Measurements from ENCODE around the gene PLD4.
A peak's percentile ranks its signal among the peaks of the same experiment; 100 is the strongest.

Gene PLD4

DNA sequence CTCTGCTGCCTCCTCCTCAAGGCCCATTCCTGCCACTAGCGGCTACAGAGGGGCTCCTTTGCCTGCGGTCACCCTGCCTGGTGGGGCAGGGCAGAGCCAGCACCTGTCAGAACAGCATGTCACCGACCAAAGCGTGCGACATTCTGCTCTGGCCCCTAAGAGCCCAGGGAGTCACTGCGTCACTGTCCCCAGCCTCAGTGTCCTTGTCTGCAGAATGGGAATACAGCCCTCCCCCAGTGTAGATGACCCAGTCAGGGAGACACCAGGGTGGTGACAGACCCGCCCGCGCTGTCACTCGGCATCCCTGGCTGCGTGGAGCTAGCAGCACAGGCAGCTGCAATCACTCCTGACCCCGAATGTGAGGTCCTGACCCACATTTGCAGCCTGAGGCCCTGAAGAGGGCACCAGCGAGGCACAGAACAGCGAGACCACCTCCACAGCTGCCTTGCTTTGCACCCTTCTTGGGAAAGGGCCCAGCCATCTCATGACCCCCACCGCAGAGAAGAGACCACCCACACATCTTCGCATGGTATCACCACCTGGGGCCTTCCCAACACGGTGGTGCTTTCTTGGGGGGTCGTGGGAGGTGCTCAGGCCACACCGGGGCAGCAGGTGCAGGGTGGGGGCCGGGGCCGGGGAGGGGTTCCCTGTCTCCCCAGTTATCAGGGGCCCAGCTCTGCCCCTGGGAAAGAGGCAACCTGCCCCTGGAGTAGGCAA, 51.0 kb downstream of the PLD4 start:
- no peak for DNase-seq (ENCODE audit: low read depth, low spot score)
- ChIA-PET CTCF (interaction anchor here (0.6 to 11.8 kb wide), 36 partner anchors 9 to 307 kb away, joined by 3 to 383 read pairs (median 4); partner anchors contain the start of genes CDCA4 and CLBA1), POLR2A (no interaction called here)
- TF ChIP-seq, protein P1, sequence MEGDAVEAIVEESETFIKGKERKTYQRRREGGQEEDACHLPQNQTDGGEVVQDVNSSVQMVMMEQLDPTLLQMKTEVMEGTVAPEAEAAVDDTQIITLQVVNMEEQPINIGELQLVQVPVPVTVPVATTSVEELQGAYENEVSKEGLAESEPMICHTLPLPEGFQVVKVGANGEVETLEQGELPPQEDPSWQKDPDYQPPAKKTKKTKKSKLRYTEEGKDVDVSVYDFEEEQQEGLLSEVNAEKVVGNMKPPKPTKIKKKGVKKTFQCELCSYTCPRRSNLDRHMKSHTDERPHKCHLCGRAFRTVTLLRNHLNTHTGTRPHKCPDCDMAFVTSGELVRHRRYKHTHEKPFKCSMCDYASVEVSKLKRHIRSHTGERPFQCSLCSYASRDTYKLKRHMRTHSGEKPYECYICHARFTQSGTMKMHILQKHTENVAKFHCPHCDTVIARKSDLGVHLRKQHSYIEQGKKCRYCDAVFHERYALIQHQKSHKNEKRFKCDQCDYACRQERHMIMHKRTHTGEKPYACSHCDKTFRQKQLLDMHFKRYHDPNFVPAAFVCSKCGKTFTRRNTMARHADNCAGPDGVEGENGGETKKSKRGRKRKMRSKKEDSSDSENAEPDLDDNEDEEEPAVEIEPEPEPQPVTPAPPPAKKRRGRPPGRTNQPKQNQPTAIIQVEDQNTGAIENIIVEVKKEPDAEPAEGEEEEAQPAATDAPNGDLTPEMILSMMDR (IDR thresholded peaks at IDR 0.05; ENCODE audit: insufficient read depth, low read length, missing control alignments), result no peak
- no peak overlapping the region for H3K4me3 ChIP-seq (ENCODE audit: low read depth, low read length)

DNA sequence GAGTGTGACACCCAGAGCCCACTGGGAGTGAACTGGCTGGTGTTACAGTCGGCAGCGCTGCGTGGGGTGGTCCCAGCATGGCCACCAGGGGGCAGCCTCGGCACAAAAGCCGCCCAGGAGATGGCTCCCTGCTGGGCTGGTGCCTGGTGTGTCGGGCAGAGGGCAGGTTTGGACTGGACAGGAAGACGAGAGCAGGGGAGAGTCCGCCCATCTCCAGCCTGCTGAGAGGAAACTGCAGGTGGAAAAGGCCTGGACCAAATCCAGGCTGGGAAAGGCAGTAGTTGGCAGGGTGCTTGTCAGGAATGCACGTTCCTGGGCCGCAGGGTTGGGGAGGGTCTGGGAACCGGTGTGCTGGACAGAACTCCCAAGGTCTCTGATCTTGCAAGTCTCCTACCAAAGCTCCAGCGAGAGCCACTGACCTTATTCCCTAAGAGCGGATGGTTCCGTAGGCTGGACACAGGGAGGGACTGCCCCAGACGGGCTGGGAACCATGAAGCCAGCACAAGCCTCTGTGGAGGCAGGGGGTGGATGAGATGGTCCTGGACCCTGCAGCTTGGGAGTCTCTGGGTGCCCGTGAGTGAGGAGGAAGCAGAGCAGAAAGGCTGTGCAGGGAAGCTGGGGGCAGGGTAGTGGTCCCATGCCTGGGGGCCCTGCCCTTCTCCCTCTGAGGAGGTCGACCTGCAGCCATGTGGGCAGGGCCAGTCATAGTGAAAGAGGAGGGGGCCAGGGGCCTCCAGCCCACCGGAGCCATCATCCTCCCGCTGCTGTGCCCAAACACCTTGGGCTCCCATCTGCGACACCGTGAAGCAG, 51.7 kb downstream of the PLD4 start:
- no peak overlapping the region for H3K4me3 ChIP-seq (ENCODE audit: low read depth, low read length)
- ChIA-PET CTCF (interaction anchor here (0.6 to 11.8 kb wide), 33 partner anchors 8 to 208 kb away, joined by 3 to 383 read pairs (median 5); partner anchors contain the start of genes CDCA4 and CLBA1), POLR2A (no interaction called here)
- DNase-seq (ENCODE audit: low read depth, low spot score), result no peak
- TF ChIP-seq, protein P1 (IDR thresholded peaks at IDR 0.05; ENCODE audit: insufficient read depth, low read length, missing control alignments), result peak; percentile 99

DNA sequence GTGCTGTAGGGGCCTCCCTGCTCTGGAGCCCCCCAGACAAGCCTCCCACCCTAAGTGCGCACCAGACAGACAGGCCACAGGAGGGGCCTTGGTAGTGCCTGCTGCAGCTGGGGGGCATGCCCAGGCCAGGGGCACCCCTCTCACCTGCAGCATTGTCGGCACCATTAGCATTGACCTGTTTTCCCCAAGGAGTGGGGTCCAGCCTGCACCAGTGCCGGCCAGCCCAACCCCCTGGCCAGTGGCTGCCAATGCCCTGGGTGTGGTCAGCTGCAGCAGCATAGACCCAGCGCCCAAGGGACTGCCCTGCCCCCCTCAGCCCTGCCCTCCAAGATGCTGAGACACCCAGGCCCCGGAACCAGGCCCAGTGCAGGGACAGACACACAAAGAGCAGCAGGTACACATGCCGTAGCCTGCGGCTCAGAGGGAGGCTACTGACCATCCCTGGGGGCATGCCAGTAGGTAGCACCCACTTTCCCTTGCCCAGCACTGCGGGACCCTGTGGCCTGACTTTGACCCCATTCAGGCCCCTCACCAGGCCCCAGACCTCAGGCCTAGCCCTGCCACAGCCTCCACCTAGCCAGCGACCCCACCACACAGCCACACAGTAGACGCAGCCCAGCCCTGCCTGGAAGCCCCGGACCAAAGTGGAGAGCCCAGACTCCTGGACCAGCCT, 52.5 kb downstream of the PLD4 start:
- no peak for DNase-seq (ENCODE audit: low read depth, low spot score)
- TF ChIP-seq, protein P1 (IDR thresholded peaks at IDR 0.05; ENCODE audit: insufficient read depth, low read length, missing control alignments), result no peak
- H3K4me3 ChIP-seq (ENCODE audit: low read depth, low read length), result peak overlapping the region; percentile 62
- POLR2A ChIA-PET, result no interaction called here
- CTCF ChIA-PET, result interaction anchor here (0.6 to 11.8 kb wide), 18 partner anchors 7 to 111 kb away, joined by 4 to 383 read pairs (median 14); partner anchors contain the start of genes CDCA4 and CLBA1

DNA sequence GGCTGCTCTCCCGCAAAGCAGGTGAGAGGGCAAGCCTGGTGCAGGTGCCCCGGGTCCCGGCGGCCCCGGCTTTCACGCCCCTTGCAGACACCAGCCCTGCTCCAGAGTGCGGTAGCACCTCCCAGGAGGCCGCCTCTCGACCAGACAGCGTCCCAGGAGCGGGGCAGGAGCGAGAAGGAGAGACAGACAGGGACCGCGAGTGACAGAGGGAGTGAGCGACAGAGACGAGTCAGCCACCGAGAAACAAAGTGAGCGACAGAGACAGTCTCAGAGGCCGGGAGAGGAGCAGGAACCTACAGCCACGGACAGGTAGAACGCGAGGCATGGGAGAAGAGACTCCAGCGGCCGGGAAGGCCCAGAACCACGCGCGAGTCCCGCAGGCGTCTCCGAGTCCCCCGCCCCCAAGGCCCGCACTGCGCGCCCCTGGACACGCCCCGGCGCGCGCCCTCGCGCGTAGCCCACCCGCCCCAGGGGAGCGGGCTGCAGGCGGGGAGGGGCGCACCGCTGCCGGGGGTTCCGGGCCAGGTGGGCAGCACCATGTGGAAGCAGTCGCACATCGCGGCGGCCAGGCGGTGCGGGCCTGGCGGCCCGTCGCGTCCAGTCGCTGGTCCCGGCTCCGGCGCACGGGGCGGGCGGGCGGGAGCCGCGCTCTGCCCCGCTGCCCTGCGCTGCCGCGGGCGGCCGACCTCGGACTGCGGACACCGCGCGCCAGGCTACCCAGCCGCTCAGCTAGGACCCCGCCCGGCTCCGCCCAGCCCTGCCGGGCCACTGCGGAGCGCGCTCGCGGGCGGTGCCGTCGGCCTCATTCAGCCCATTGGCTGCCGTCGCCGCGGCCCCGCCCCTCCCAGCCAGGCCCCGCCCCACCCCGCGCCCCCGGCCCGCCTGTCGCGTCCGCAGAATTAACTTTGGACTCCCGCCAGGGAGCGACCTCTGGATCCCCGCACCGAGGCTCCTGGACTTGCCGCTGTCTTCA, 53.3 kb downstream of the PLD4 start, which contains the start of gene AHNAK2:
Gene AHNAK2, minus strand, starts transcription at position 694 of the 973 bp plus-strand sequence. Its CDS starts 137 bp downstream, at position 557.
- POLR2A ChIA-PET, result no interaction called here
- TF ChIP-seq, protein P1 (IDR thresholded peaks at IDR 0.05; ENCODE audit: insufficient read depth, low read length, missing control alignments), result no peak
- peak within 1 kb of the TSS; percentile 62 for H3K4me3 ChIP-seq (ENCODE audit: low read depth, low read length)
- no peak for DNase-seq (ENCODE audit: low read depth, low spot score)
- CTCF ChIA-PET, result interaction anchor here (1.3 to 11.8 kb wide), 5 partner anchors 8 to 109 kb away, joined by 3 to 383 read pairs (median 9); no protein-coding TSS in a partner anchor

DNA sequence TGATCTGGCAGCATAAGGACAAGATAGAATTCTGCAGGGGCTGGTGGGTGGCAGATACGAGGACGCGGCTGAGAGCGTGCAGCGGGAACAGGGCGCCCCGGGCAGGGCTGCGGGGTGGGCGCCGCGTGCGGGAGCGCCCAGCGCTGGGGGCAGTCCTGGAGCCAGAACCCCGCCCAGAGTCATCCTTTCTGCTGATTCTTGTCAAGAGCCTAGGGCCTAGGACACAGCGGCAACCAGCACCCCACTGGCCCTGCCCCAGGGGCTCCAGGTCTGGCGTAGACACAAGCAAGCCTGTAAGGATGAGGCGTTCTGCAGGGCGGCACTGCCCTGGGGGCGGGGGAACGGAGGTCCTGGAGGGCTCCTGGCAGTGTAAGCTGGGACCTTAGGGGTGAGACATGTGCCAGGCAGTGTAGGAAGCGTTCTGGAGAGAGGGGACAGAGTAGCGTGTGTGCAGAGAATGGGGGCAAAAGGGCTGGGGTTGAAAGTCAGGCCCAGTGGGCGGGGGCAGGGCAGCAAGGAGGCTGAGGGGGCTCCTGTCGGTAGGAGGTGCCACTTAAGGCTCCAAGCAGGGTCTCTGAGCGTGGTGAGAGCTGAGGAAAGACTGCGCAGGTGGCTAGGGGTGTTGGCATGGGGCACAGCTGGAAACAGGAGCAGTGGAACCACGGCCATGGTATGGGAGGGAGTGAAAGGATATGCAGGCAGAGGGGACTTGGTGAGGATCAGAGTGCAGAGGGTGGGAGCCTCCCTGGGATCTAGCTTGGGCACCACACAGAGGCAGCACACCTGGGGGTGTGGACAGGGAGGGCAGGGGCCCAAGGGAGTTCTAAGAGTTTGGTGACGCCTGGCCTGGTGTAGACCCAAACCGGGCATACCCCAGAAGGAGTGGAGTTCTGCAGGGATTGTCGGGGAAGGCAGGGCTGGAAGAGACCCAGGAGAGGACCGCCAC, 54.3 kb downstream of the PLD4 start:
- DNase-seq (ENCODE audit: low read depth, low spot score), result no peak
- H3K4me3 ChIP-seq (ENCODE audit: low read depth, low read length), result peak overlapping the region; percentile 54
- POLR2A ChIA-PET, result no interaction called here

More for the DNA sequence above, 54.3 kb downstream of the PLD4 start:
- CTCF ChIA-PET, result interaction anchor here (1.3 to 2.3 kb wide), 4 partner anchors 9 to 107 kb away, joined by 3 to 18 read pairs (median 4); no protein-coding TSS in a partner anchor
- TF ChIP-seq, protein P1 (IDR thresholded peaks at IDR 0.05; ENCODE audit: insufficient read depth, low read length, missing control alignments), result no peak
